Astrocyte (in vitro differentiated cells and primary cell): ENCODE results near the gene RNF167. TPM values are rescaled to one million over a fixed set of nuclear protein-coding genes. Genes with fewer than 3 reads are reported as not detected.

Experiments used
- DNase-seq: peaks from one replicate; pipeline ENCODE4 v3.0.0-alpha.2; 2010; ENCODE audit warnings: low read depth
- FAIRE-seq: peaks from 2 replicates; lab custom pipeline; 2011; peaks lifted over from hg19 to GRCh38; lab: Jason Lieb, UNC
- H2AFZ ChIP-seq: 2 replicates; pipeline ENCODE4 v1.6.0; 2012; ENCODE audit warnings: low read depth, low read length, inconsistent platforms
- H3K27ac ChIP-seq: 2 replicates; pipeline ENCODE4 v1.5.1; 2011; ENCODE audit warnings: low read depth, low read length, inconsistent platforms
- H3K27me3 ChIP-seq: 2 replicates; pipeline ENCODE4 v1.6.0; 2011; ENCODE audit warnings: low read length, inconsistent platforms; ENCODE audit not compliant: insufficient read depth
- H3K36me3 ChIP-seq: 2 replicates; pipeline ENCODE4 v1.5.1; 2011; ENCODE audit warnings: low read length, inconsistent platforms; ENCODE audit not compliant: insufficient read depth
- H3K4me1 ChIP-seq: 2 replicates; pipeline ENCODE4 v1.5.1; 2011; ENCODE audit warnings: low read length, inconsistent platforms; ENCODE audit not compliant: insufficient read depth
- H3K4me2 ChIP-seq: 2 replicates; pipeline ENCODE4 v1.6.0; 2012; ENCODE audit warnings: low read length, inconsistent platforms
- H3K4me3 ChIP-seq: 2 replicates; pipeline ENCODE4 v1.5.1; 2011; ENCODE audit warnings: low read depth, mild to moderate bottlenecking, low read length, inconsistent platforms; ENCODE audit not compliant: insufficient read depth
- H3K79me2 ChIP-seq: 2 replicates; pipeline ENCODE4 v1.6.0; 2012; ENCODE audit warnings: mild to moderate bottlenecking, low read length, inconsistent platforms; ENCODE audit not compliant: insufficient read depth
- H3K9ac ChIP-seq: 2 replicates; pipeline ENCODE4 v1.6.0; 2012; ENCODE audit warnings: mild to moderate bottlenecking, low read length, inconsistent platforms
- H3K9me3 ChIP-seq: 2 replicates; pipeline ENCODE4 v1.5.1; 2012; ENCODE audit warnings: low read depth, mild to moderate bottlenecking, low read length, inconsistent platforms; ENCODE audit not compliant: insufficient read depth
- H4K20me1 ChIP-seq: 2 replicates; pipeline ENCODE4 v1.6.0; 2012; ENCODE audit warnings: low read length, inconsistent platforms; ENCODE audit not compliant: insufficient read depth
- H3K27ac Mint-ChIP-seq: one replicate; pipeline ENCODE4 v1.8.0; 2021; ENCODE audit warnings: mild to moderate bottlenecking, mixed read lengths; ENCODE audit not compliant: unreplicated experiment
- H3K27me3 Mint-ChIP-seq: one replicate; pipeline ENCODE4 v1.8.0; 2021; ENCODE audit warnings: low read depth, mixed read lengths; ENCODE audit not compliant: unreplicated experiment
- H3K36me3 Mint-ChIP-seq: one replicate; pipeline ENCODE4 v1.8.0; 2021; ENCODE audit warnings: low read depth, mixed read lengths; ENCODE audit not compliant: unreplicated experiment
- H3K4me1 Mint-ChIP-seq: one replicate; pipeline ENCODE4 v1.8.0; 2021; ENCODE audit warnings: low read depth, mixed read lengths; ENCODE audit not compliant: unreplicated experiment
- H3K4me3 Mint-ChIP-seq: one replicate; pipeline ENCODE4 v1.8.0; 2021; ENCODE audit warnings: mild to moderate bottlenecking, moderate library complexity, mixed read lengths; ENCODE audit not compliant: unreplicated experiment
- H3K9me3 Mint-ChIP-seq: one replicate; pipeline ENCODE4 v1.8.0; 2021; ENCODE audit warnings: mild to moderate bottlenecking, mixed read lengths; ENCODE audit not compliant: unreplicated experiment
- EZH2 ChIP-seq: IDR thresholded peaks from 2 replicates; pipeline ENCODE4 v1.6.1; 2012; ENCODE audit warnings: mild to moderate bottlenecking, low read length, inconsistent platforms; ENCODE audit not compliant: insufficient read depth
- total RNA-seq: library from RNA; stranded (reverse); gene quantifications from 2 replicates; pipeline ENCODE4 v1.2.1, GENCODE V29; 2021
- TF ChIP-seq, protein P1 (sequence below): IDR thresholded peaks from 2 replicates; pipeline ENCODE4 v1.5.1; 2011; ENCODE audit warnings: low read depth, mild to moderate bottlenecking, inconsistent platforms, low read length, moderate library complexity; ENCODE audit not compliant: insufficient read depth

Gene RNF167
- total RNA-seq, 1 donor from 2014 or later, result 89.7 TPM

DNA sequence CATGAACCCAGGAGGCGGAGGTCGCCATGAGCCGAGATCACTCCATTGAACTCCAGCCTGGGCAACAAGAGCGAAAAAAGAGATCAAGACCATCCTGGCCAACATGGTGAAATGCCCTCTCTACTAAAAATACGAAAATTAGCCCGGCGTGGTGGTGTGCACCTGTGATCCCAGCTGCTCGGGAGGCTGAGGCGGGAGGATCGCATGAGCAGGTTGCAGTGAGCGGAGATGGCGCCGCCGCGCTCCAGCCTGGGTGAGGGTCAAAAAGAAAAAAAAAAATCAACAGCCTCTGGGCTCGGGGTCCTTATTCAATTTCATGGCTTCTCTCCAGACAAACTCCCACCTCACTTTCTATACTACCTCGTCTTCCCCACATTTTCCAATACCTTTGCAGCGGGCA, 11.2 kb upstream of the RNF167 start:
- peaks cover under 1% of the 10 kb centered on the region for H3K4me1 ChIP-seq
- H3K9me3 ChIP-seq, result no peaks in the 10 kb centered on the region
- Mint-ChIP-seq H3K4me3 (no peak overlapping the region), H3K36me3 (peaks cover 23% of the 10 kb centered on the region), H3K4me1 (peaks cover 4% of the 10 kb centered on the region), H3K27me3 (no peaks in the 10 kb centered on the region), H3K27ac (no peak overlapping the region), H3K9me3 (no peaks in the 10 kb centered on the region)
- H4K20me1 ChIP-seq, result no peaks in the 10 kb centered on the region
- no peak overlapping the region for H3K27ac ChIP-seq
- FAIRE-seq (no peak), DNase-seq (no peak)
- no peak overlapping the region for H3K9ac ChIP-seq
- TF ChIP-seq, protein P1, sequence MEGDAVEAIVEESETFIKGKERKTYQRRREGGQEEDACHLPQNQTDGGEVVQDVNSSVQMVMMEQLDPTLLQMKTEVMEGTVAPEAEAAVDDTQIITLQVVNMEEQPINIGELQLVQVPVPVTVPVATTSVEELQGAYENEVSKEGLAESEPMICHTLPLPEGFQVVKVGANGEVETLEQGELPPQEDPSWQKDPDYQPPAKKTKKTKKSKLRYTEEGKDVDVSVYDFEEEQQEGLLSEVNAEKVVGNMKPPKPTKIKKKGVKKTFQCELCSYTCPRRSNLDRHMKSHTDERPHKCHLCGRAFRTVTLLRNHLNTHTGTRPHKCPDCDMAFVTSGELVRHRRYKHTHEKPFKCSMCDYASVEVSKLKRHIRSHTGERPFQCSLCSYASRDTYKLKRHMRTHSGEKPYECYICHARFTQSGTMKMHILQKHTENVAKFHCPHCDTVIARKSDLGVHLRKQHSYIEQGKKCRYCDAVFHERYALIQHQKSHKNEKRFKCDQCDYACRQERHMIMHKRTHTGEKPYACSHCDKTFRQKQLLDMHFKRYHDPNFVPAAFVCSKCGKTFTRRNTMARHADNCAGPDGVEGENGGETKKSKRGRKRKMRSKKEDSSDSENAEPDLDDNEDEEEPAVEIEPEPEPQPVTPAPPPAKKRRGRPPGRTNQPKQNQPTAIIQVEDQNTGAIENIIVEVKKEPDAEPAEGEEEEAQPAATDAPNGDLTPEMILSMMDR, result no peak
- no peak for TF ChIP-seq EZH2
- H2AFZ ChIP-seq, result no peak overlapping the region
- no peak overlapping the region for H3K4me3 ChIP-seq
- no peak overlapping the region for H3K4me2 ChIP-seq
- no peaks in the 10 kb centered on the region for H3K36me3 ChIP-seq
- H3K79me2 ChIP-seq, result no peaks in the 10 kb centered on the region
- H3K27me3 ChIP-seq, result no peaks in the 10 kb centered on the region

DNA sequence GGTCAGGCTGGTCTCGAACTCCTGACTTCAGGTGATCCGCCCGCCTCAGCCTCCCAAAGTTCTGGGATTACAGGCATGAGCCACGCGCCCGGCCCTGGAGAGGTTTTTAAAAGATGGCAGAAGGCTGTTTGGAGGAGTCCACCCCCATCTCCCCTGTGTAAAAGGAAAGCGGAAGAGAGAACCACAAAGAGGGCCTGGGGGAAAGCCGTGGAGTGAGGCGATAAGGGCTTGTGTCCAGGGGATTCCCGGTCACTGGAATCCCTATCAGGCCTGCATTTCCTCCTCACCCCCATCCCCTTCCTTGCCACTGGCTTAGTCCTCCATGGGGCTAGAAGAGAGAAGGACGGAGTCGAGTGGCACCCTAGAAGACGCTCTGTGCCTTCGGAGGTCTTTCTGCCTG, 8.1 kb upstream of the RNF167 start, which contains the start of gene GP1BA:
Gene GP1BA, plus strand, starts transcription at position 315 of the 400 bp plus-strand sequence. CDS start 328 bp downstream, outside the sequence.
- Histone ChIP-seq H3K36me3 (no peaks in the 10 kb centered on the region), H3K27ac (no peak within 1 kb of the TSS)

DNA sequence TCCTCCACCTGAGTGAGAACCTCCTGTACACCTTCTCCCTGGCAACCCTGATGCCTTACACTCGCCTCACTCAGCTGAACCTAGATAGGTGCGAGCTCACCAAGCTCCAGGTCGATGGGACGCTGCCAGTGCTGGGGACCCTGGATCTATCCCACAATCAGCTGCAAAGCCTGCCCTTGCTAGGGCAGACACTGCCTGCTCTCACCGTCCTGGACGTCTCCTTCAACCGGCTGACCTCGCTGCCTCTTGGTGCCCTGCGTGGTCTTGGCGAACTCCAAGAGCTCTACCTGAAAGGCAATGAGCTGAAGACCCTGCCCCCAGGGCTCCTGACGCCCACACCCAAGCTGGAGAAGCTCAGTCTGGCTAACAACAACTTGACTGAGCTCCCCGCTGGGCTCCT, 7.3 kb upstream of the RNF167 start:
- H4K20me1 ChIP-seq, result no peaks in the 10 kb centered on the region
- no peak overlapping the region for H2AFZ ChIP-seq
- no peak overlapping the region for H3K9ac ChIP-seq
- no peak overlapping the region for H3K4me3 Mint-ChIP-seq
- peaks cover 7% of the 10 kb centered on the region for H3K4me1 ChIP-seq
- FAIRE-seq, result no peak
- peaks cover 24% of the 10 kb centered on the region for H3K36me3 Mint-ChIP-seq
- no peak overlapping the region for H3K27ac ChIP-seq
- H3K4me2 ChIP-seq, result no peak overlapping the region
- no peak for DNase-seq
- H3K4me3 ChIP-seq, result no peak overlapping the region
- no peak overlapping the region for H3K27ac Mint-ChIP-seq
- H3K9me3 ChIP-seq, result no peaks in the 10 kb centered on the region
- peaks cover 2% of the 10 kb centered on the region for H3K79me2 ChIP-seq
- H3K4me1 Mint-ChIP-seq, result peaks cover 12% of the 10 kb centered on the region
- H3K36me3 ChIP-seq, result no peaks in the 10 kb centered on the region
- H3K27me3 ChIP-seq, result no peaks in the 10 kb centered on the region
- no peaks in the 10 kb centered on the region for H3K9me3 Mint-ChIP-seq
- no peaks in the 10 kb centered on the region for H3K27me3 Mint-ChIP-seq
- no peak for TF ChIP-seq EZH2
- TF ChIP-seq, protein P1, result no peak

More for the DNA sequence above, 8.1 kb upstream of the RNF167 start, which contains the start of gene GP1BA:
- H3K27me3 ChIP-seq, result no peaks in the 10 kb centered on the region
- no peaks in the 10 kb centered on the region for H3K79me2 ChIP-seq
- H3K4me1 ChIP-seq, result peaks cover 7% of the 10 kb centered on the region
- no peaks in the 10 kb centered on the region for H3K9me3 ChIP-seq
- H2AFZ ChIP-seq, result no peak within 1 kb of the TSS
- no peak within 1 kb of the TSS for H3K4me3 ChIP-seq
- no peak within 1 kb of the TSS for H3K4me2 ChIP-seq
- H3K9ac ChIP-seq, result no peak within 1 kb of the TSS
- H3K4me3 Mint-ChIP-seq, result no peak within 1 kb of the TSS
- H3K27me3 Mint-ChIP-seq, result no peaks in the 10 kb centered on the region
- no peaks in the 10 kb centered on the region for H4K20me1 ChIP-seq
- H3K9me3 Mint-ChIP-seq, result no peaks in the 10 kb centered on the region
- DNase-seq (no peak), FAIRE-seq (no peak)
- TF ChIP-seq, protein P1, result no peak
- no peak for TF ChIP-seq EZH2
- no peak within 1 kb of the TSS for H3K27ac Mint-ChIP-seq
- H3K4me1 Mint-ChIP-seq, result peaks cover 12% of the 10 kb centered on the region
- peaks cover 24% of the 10 kb centered on the region for H3K36me3 Mint-ChIP-seq
